Fibroblast of skin of abdomen (primary cell): Measurements from ENCODE around the gene CCDC85A.
A peak's percentile ranks its signal among the peaks of the same experiment; 100 is the strongest.

ENCODE experiments used
- DNase-seq: peaks from one replicate; pipeline ENCODE4 v3.0.0-alpha.2; 2013

Gene CCDC85A

GRCh38 chr2:56195563-56195962, 11.8 kb downstream of the CCDC85A start:
- DNase-seq = peak; percentile 33

- no peak for DNase-seq
Measured at GRCh38 chr2:56197816-56198215, 14.0 kb downstream of the CCDC85A start.

GRCh38 chr2:56198936-56199335, 15.1 kb downstream of the CCDC85A start:
- no peak for DNase-seq

- DNase-seq = peak; percentile 89
Measured at GRCh38 chr2:56199492-56199891, 15.7 kb downstream of the CCDC85A start.

GRCh38 chr2:56202381-56203121, 18.8 kb downstream of the CCDC85A start:
- DNase-seq = no peak

- no peak for DNase-seq
Measured at GRCh38 chr2:56204556-56204955, 20.8 kb downstream of the CCDC85A start.

GRCh38 chr2:56206250-56206649, 22.5 kb downstream of the CCDC85A start:
- DNase-seq = no peak

- peak; percentile 70 for DNase-seq
Measured at GRCh38 chr2:56207760-56208159, 24.0 kb downstream of the CCDC85A start.

- DNase-seq = no peak
Measured at GRCh38 chr2:56208380-56208779, 24.6 kb downstream of the CCDC85A start.

GRCh38 chr2:56209701-56210100, 25.9 kb downstream of the CCDC85A start:
- no peak for DNase-seq

GRCh38 chr2:56210291-56210690, 26.5 kb downstream of the CCDC85A start:
- no peak for DNase-seq

- no peak for DNase-seq
Measured at GRCh38 chr2:56211048-56211447, 27.3 kb downstream of the CCDC85A start.

- DNase-seq = no peak
Measured at GRCh38 chr2:56215911-56216310, 32.1 kb downstream of the CCDC85A start.

- DNase-seq = no peak
Measured at GRCh38 chr2:56217106-56217505, 33.3 kb downstream of the CCDC85A start.

GRCh38 chr2:56222481-56222880, 38.7 kb downstream of the CCDC85A start:
- DNase-seq = no peak

- DNase-seq = no peak
Measured at GRCh38 chr2:56224316-56224715, 40.5 kb downstream of the CCDC85A start.

- peak; percentile 42 for DNase-seq
Measured at GRCh38 chr2:56227811-56228210, 44.0 kb downstream of the CCDC85A start.

- no peak for DNase-seq
Measured at GRCh38 chr2:56229397-56230060, 45.7 kb downstream of the CCDC85A start.

- DNase-seq = peak; percentile 51
Measured at GRCh38 chr2:56230156-56230555, 46.4 kb downstream of the CCDC85A start.

- no peak for DNase-seq
Measured at GRCh38 chr2:56231361-56231760, 47.6 kb downstream of the CCDC85A start.

- no peak for DNase-seq
Measured at GRCh38 chr2:56232912-56233311, 49.1 kb downstream of the CCDC85A start.

GRCh38 chr2:56234241-56234640, 50.5 kb downstream of the CCDC85A start:
- no peak for DNase-seq

GRCh38 chr2:56239030-56239429, 55.2 kb downstream of the CCDC85A start:
- no peak for DNase-seq

GRCh38 chr2:56239437-56239836, 55.6 kb downstream of the CCDC85A start:
- peak; percentile 57 for DNase-seq
